Activated naive CD8-positive, alpha-beta T cell (primary cell): ENCODE data around the gene ATXN7.

Experiments used
- H3K27ac Mint-ChIP-seq: one replicate; pipeline ENCODE4 v1.8.0; 2021; ENCODE audit warnings: mixed read lengths
- H3K27me3 Mint-ChIP-seq: one replicate; pipeline ENCODE4 v1.8.0; 2021; ENCODE audit warnings: mixed read lengths
- H3K36me3 Mint-ChIP-seq: one replicate; pipeline ENCODE4 v1.8.0; 2021; ENCODE audit warnings: mixed read lengths
- H3K4me1 Mint-ChIP-seq: one replicate; pipeline ENCODE4 v1.8.0; 2021; ENCODE audit warnings: low read depth, mixed read lengths
- H3K4me3 Mint-ChIP-seq: one replicate; pipeline ENCODE4 v1.8.0; 2021; ENCODE audit warnings: mild to moderate bottlenecking, mixed read lengths
- H3K9me3 Mint-ChIP-seq: one replicate; pipeline ENCODE4 v1.8.0; 2021; ENCODE audit warnings: low read depth, mixed read lengths

Gene ATXN7

DNA sequence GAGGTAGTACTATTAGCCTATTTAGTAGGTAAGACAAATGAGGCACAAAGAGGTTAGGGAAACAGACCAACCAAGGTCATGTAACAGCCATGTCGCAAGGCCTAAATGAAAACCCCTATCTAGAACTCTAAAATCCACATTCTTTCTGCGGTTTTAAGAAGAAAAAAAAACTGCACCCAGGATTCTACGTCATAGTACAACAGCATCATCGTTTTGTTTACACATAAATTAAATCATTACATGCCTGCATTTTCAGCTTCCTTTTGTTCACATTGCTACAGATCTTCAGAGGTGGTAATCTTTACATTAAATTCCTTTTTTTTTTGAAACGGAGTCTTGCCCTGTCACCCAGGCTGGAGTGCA lies 160.2 kb downstream of the ATXN7 start:
- H3K27ac Mint-ChIP-seq = peak overlapping the region; percentile 94
- peak overlapping the region; percentile 90 for H3K4me3 Mint-ChIP-seq
- peaks cover 8% of the 10 kb centered on the region for H3K36me3 Mint-ChIP-seq
- H3K9me3 Mint-ChIP-seq = no peaks in the 10 kb centered on the region
- peaks cover 36% of the 10 kb centered on the region for H3K4me1 Mint-ChIP-seq
- peaks cover 15% of the 10 kb centered on the region for H3K27me3 Mint-ChIP-seq

DNA sequence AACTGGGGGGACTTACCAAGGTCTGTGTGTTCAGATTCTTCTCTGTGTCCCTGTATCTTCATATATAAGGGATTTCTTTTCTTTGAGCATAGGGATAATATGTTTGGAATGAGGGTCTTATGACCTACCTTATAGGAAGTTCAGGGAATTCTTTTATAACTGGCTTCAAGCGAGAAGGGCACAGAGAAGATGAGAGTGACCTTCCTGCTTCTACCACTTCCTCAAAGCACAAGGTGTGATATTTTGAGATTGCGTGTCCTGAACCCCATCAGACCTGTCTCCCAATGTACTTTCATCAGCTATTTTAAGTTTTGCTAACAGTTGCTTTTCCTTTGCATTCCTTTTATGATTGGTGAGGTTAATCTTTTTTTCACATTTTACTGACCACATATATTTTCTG lies 162.7 kb downstream of the ATXN7 start:
- Mint-ChIP-seq H3K4me1 (peaks cover 29% of the 10 kb centered on the region), H3K9me3 (no peaks in the 10 kb centered on the region), H3K4me3 (no peak overlapping the region), H3K36me3 (peaks cover 6% of the 10 kb centered on the region), H3K27ac (no peak overlapping the region), H3K27me3 (peaks cover 18% of the 10 kb centered on the region)

DNA sequence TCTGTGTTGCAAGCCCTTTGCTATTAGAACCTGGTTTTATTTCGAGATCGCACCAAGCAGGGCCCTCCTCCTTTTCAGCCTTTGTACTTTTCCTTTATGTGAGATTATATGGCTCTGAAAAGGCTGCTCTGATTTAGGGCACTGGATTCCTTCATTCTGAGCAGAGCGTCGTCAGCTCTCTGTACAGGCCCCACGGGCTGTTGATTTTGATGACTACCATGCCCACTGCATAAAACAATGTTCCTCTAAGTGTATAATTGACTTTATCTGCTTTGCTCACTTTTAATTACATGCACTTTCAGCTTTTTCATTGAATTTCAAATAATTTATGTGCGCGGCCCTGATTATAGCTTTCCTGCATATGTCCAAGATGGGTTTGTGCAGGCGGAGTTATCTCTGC lies 164.0 kb downstream of the ATXN7 start:
- Mint-ChIP-seq H3K9me3 (no peaks in the 10 kb centered on the region), H3K4me3 (no peak overlapping the region), H3K27me3 (peaks cover 18% of the 10 kb centered on the region), H3K36me3 (no peaks in the 10 kb centered on the region), H3K27ac (no peak overlapping the region), H3K4me1 (peaks cover 17% of the 10 kb centered on the region)

DNA sequence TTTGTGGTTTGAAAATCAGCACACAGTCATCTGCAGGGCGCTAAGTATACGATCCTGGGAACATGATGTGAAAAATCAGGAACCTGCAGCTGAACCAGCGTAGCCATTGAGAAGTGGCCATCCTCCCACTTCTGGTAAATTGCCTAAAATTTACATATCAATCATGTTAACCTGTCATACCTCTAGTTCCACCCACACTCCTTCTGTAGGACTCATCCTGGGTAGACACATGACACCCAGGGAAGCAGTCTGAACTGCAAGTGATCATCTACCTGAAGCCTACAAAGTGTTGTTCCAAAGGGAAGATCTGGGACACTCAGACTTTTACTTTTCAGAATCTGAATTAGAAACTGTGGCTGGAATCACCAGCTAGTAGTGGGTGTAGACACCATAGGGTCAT lies 165.1 kb downstream of the ATXN7 start:
- no peak overlapping the region for H3K27ac Mint-ChIP-seq
- H3K4me1 Mint-ChIP-seq = peaks cover 13% of the 10 kb centered on the region
- H3K4me3 Mint-ChIP-seq = no peak overlapping the region
- no peaks in the 10 kb centered on the region for H3K36me3 Mint-ChIP-seq
- H3K27me3 Mint-ChIP-seq = peaks cover 18% of the 10 kb centered on the region
- H3K9me3 Mint-ChIP-seq = no peaks in the 10 kb centered on the region

DNA sequence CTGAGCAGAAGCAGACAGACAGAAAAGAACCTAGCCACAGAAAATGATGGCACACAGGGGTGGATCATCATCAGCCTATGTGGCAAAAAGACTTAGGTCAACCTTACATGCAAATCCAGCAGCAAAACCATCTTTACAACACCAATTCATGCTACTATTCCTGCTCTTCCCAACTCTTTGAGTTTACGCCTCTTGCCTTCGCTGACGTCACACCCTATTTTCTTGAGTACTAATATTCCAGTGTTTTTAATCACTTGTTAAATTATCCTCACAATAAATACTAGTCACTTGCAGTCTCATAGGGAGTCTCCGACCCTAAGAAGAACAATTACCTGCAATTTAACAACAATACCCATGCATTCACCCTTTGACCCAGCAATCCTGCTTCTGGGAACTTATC lies 165.6 kb downstream of the ATXN7 start:
- H3K27me3 Mint-ChIP-seq = peaks cover 18% of the 10 kb centered on the region
- no peaks in the 10 kb centered on the region for H3K36me3 Mint-ChIP-seq
- H3K4me1 Mint-ChIP-seq = peaks cover 8% of the 10 kb centered on the region
- no peak overlapping the region for H3K27ac Mint-ChIP-seq
- peak overlapping the region; percentile 10 for H3K4me3 Mint-ChIP-seq
- no peaks in the 10 kb centered on the region for H3K9me3 Mint-ChIP-seq

DNA sequence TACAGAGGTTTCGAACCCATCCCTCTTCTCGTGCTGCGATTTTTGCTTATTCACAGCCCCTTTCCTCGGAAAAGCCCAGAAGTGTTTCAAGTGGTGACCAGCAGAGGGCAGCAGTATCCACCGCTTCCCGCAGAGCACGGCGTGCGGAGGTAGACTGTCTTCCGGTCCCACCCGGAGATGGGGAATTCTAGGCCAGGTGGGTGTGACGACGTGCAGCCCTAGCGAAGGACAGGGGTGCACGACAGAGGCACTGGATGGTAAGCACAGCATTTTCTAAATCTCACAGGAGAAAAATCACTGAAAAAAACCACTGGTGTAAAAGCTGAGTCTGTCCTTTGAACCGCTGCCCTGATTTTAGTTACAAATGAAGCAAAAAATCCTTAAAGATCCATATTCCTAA lies 167.1 kb downstream of the ATXN7 start:
- Mint-ChIP-seq H3K27ac (peak overlapping the region; percentile 10), H3K4me1 (peaks cover 7% of the 10 kb centered on the region), H3K9me3 (no peaks in the 10 kb centered on the region), H3K27me3 (peaks cover 18% of the 10 kb centered on the region), H3K36me3 (no peaks in the 10 kb centered on the region), H3K4me3 (peak overlapping the region; percentile 75)

DNA sequence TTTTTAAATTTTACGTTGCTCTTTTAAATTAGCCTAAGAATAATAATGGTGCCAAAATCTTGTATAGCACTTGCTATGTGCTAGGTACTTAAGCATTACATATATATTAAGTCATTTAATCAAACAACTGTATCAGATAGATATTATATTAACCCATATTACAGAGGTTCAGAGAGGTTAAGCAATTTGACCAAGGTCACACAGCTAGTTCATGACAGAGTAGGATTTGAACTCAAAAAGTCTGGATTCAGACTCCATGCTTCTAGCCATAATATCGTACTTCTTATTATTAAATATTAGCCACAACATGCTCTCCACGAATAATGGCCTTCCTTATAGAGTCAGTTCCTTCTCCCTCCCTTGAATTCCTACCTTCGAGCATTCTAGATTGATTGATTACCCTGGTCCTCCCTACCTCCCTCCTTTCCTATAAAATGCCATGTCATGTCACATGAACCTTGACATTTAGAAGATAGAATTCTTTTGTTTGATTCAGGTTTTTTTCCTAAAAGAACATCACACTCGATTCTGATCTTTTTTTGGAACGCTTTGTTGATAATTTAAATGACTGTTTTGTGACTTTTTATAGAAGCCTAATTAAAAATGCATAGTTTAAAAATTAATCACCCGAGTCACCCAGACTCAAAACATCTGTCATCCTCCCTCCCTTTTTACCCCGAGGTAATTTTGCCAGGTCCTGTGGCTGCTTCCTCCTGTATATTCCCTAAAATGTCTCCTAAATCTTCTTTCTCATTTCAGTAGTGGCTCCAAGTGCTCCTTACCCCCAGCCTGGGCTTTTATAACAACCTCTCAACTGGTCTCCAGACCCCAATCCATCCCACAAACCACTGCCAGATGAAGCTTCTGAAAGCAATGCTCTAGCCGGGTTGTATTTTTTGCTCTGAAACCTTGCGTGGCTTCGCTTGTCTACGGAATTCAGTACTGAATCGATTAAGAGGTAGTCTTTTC lies 168.2 kb downstream of the ATXN7 start:
- Mint-ChIP-seq H3K4me3 (no peak overlapping the region), H3K36me3 (no peaks in the 10 kb centered on the region), H3K27me3 (peaks cover 17% of the 10 kb centered on the region)

DNA sequence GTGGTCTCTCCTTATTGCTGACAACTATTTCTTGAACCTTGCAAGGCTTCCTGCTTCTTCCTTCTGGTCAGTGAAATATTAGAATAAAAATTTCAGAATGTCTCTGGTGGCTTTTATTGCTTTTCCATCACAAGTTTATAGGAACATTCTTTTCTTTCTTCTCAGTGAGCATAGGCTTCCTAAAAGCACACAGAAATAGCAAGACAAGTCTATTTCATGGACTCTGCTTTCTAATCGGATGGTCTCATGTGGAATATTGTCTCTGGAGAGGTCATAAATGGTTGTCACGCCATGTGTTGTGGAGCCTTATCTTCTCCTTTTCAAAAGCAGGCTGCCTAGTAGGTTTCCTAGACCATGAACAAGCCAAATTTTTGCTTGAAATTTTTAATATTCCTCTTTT lies 169.4 kb downstream of the ATXN7 start:
- Mint-ChIP-seq H3K9me3 (no peaks in the 10 kb centered on the region), H3K27me3 (peaks cover 10% of the 10 kb centered on the region), H3K36me3 (no peaks in the 10 kb centered on the region)

More for the DNA sequence above, 168.2 kb downstream of the ATXN7 start:
- Mint-ChIP-seq H3K9me3 (no peaks in the 10 kb centered on the region), H3K27ac (no peak overlapping the region), H3K4me1 (peaks cover 7% of the 10 kb centered on the region)

DNA sequence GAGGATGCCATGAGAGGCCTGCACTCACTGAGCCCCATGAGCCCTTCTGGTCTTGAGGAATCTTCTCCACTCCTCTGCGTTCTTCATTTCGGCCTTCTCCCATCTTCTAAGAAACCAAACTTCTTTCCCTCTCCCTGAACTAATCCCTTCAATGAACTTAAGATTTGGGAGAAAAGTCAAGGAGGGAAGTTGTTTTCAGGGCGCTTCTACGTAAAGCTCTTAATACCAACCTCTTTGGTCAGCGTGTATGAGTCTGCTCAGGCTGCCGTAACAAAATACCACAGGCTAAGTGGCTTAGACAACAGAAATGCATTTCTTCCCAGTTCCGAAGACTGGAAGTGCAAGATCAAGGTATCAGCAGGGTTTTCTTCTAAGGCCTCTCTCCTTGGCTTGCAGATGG lies 173.4 kb downstream of the ATXN7 start:
- Mint-ChIP-seq H3K4me1 (no peaks in the 10 kb centered on the region), H3K27me3 (peaks cover 2% of the 10 kb centered on the region)

More for the DNA sequence above, 169.4 kb downstream of the ATXN7 start:
- Mint-ChIP-seq H3K27ac (no peak overlapping the region), H3K4me3 (no peak overlapping the region), H3K4me1 (peaks cover 7% of the 10 kb centered on the region)

DNA sequence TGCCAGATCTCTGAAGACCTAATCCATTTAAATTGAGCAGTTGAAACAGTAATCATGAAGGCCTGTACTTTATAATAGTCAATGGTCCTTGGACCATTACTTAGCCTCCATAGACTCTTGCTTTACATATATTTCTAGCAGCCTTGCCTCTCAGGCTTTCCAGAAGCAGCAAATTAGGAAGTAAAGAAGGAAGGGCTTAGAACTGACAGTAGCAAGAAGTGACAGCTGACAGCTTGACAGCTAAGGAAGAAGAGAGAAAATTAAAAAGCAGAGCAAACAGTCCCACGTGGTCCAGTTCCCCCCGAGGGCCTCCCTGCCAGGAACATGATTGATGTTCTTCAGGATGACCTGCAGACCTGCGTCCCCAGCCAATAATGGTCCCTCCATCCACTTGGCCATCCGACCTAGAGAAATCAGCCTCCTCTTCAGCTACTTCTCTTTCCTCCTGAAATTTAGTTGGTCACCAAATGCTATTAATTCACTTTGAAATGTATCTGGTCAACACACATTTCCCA lies 174.6 kb downstream of the ATXN7 start:
- H3K27me3 Mint-ChIP-seq = peaks cover 8% of the 10 kb centered on the region
- H3K4me1 Mint-ChIP-seq = no peaks in the 10 kb centered on the region
- no peak overlapping the region for H3K4me3 Mint-ChIP-seq
- H3K9me3 Mint-ChIP-seq = no peaks in the 10 kb centered on the region
- H3K27ac Mint-ChIP-seq = no peak overlapping the region
- H3K36me3 Mint-ChIP-seq = no peaks in the 10 kb centered on the region

More for the DNA sequence above, 173.4 kb downstream of the ATXN7 start:
- no peaks in the 10 kb centered on the region for H3K36me3 Mint-ChIP-seq
- no peak overlapping the region for H3K4me3 Mint-ChIP-seq
- no peaks in the 10 kb centered on the region for H3K9me3 Mint-ChIP-seq
- no peak overlapping the region for H3K27ac Mint-ChIP-seq

DNA sequence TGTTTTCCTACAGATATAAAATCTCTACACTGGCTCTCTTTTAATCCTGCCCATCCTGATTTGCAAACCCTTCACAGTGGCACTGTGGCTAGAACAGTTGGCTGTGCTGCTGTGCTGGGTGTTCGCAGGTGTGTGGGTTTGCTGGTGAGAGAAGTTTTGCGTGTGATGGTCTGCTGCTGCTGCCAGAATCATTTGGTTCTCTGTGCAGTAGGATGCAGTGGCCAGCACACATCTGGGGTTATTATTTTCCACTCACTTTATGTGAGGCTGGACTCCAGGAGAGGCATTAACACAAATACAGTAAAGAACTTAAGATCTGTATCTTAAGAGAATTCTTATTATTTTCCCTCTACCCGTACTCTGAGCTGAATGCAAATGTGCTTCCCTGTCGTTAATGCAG lies 175.7 kb downstream of the ATXN7 start:
- Mint-ChIP-seq H3K27me3 (peaks cover 14% of the 10 kb centered on the region), H3K27ac (no peak overlapping the region), H3K4me1 (no peaks in the 10 kb centered on the region), H3K4me3 (no peak overlapping the region), H3K36me3 (no peaks in the 10 kb centered on the region), H3K9me3 (no peaks in the 10 kb centered on the region)

DNA sequence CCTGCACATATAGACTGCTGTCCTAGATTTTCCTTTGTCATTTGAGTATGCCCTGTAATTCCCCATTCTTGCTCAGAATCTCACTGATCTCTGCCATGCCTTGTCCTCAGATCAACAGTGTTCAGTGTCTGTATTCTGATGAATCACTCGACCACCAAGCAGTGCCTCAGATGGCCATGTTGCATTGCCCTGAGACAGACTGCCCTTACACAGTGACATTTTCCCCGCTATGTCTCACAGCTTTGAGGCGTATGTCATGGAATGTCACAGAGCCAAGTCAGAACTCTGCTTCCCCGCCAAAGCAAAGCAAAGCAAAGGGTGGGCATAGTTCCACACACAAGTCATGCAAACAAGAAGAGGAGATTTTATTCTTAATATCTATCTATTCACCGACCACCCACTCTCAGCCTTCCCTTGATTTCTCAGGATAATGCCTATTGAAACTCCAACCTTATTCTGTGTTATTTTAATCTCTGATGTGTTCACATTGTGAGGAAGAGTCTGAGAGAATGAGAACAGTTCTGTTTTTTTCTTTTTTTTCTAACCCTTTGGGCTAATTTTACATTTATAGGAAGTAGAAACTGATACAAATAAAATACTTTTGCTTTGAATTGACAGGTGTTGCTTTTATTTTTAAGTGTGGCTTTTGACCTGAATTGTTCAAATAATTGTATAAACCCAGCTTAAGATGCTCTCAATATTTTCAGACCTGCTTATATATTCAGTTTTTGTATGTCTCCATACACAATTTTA lies 176.5 kb downstream of the ATXN7 start:
- Mint-ChIP-seq H3K36me3 (no peaks in the 10 kb centered on the region), H3K4me3 (no peak overlapping the region), H3K27me3 (peaks cover 17% of the 10 kb centered on the region), H3K27ac (peak overlapping the region; percentile 36), H3K4me1 (no peaks in the 10 kb centered on the region), H3K9me3 (no peaks in the 10 kb centered on the region)

DNA sequence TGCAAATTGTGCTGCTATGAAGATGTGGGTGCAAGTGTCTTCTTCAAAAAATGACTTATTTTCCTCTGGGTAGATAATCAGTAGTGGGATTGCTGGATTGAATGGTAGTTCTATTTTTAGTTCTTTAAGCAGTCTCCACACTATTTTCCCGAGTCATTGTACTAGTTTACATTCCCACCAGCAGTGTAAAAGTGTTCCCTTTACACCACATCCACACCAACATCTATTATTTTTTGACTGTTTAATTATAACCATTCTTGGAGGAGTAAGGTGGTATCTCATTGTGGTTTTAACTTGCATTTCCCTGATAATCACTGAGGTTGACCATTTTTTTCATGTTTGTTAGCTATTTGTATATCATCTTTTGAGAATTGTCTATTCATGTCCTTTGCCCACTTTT lies 179.3 kb downstream of the ATXN7 start:
- Mint-ChIP-seq H3K27me3 (peaks cover 25% of the 10 kb centered on the region), H3K36me3 (no peaks in the 10 kb centered on the region), H3K27ac (no peak overlapping the region), H3K4me1 (no peaks in the 10 kb centered on the region), H3K4me3 (no peak overlapping the region), H3K9me3 (no peaks in the 10 kb centered on the region)

DNA sequence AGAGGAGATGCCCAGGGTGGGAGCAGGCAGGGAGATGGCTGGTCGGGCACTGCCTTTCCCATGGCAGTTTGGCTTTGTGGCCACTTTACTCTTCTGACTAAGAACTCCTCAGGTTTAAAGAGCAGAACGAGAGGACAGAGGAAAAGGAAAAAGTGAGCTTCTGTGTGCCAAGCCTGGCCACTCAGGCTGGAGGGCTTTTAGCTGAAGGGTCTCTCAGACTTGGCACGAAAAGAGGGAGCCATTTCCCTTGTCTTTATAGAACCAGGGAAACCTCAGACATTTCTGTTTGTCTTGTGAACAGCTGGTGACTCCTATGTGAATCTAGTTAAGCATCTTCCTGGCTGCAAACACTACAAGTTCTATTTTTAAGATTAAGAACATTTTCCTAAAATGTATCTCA lies 182.9 kb downstream of the ATXN7 start:
- no peak overlapping the region for H3K4me3 Mint-ChIP-seq
- no peaks in the 10 kb centered on the region for H3K36me3 Mint-ChIP-seq
- H3K9me3 Mint-ChIP-seq = no peaks in the 10 kb centered on the region
- H3K27me3 Mint-ChIP-seq = peaks cover 34% of the 10 kb centered on the region
- H3K27ac Mint-ChIP-seq = no peak overlapping the region
- H3K4me1 Mint-ChIP-seq = no peaks in the 10 kb centered on the region

DNA sequence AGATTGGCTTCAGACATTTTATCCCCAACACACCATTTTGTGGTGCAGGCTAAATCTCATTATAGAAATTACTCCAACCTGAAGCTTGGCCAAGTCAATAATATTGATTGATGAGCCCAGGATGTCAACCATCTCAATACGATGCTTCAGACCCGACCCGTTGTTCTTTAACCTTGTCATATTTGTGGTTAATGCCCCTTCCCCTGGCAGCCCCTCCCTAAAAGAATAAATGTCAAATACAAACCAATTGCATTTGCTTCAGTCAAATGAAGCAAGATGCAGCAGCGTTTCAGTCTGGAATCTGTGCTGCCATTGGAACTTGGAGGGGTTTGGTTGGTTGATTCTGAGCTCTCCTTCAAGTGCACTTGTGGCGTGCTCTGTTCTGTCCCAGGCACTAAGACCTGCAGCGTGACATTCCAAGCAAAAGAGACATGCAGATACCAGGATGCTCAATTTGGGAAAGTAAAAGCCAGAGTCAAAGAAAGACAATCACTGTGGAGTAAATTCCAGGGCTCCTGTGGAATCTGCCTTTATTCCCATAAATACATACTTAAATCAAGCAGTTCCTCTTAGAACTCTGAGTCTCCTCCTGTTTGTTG lies 183.4 kb downstream of the ATXN7 start:
- no peaks in the 10 kb centered on the region for H3K36me3 Mint-ChIP-seq

More for the DNA sequence above, 183.4 kb downstream of the ATXN7 start:
- peaks cover 33% of the 10 kb centered on the region for H3K27me3 Mint-ChIP-seq
- H3K4me1 Mint-ChIP-seq = no peaks in the 10 kb centered on the region
- H3K27ac Mint-ChIP-seq = no peak overlapping the region
- no peaks in the 10 kb centered on the region for H3K9me3 Mint-ChIP-seq
- H3K4me3 Mint-ChIP-seq = no peak overlapping the region
